GM18520 (cell line): ENCODE data around the gene KAT14.
"Not testable (repeated sequence)": the region's sequence is repeated elsewhere in the genome, so short reads cannot be mapped to it uniquely, and the experiment has no call there.

Experiments used
- ATAC-seq: cut with Tn5 transposase; IDR thresholded peaks from one replicate; pipeline ENCODE4 v1.9.1; 2021; ENCODE audit not compliant: unreplicated experiment

Gene KAT14

GRCh38 chr20:18218280-18218679, 80.6 kb downstream of the KAT14 start:
- no peak for ATAC-seq

- no peak for ATAC-seq
These were observed 85.7 kb downstream of the KAT14 start for GRCh38 chr20:18223409-18223808.

- ATAC-seq: no peak
These were observed 87.4 kb downstream of the KAT14 start for GRCh38 chr20:18224968-18225568.

- ATAC-seq: no peak
These were observed 88.0 kb downstream of the KAT14 start for GRCh38 chr20:18225632-18226031.

- not testable (repeated sequence) for ATAC-seq
These were observed 89.1 kb downstream of the KAT14 start for GRCh38 chr20:18226741-18227140.

GRCh38 chr20:18233408-18233943, 95.8 kb downstream of the KAT14 start:
- ATAC-seq: no peak
